GM12892 (cell line): Measurements from ENCODE around the gene USHBP1.

Experiments used
- POLR2A ChIP-seq: IDR thresholded peaks from 2 replicates; pipeline ENCODE4 v1.6.1; 2011; ENCODE audit warnings: low read depth, low read length, control low read depth
- POLR2AphosphoS5 ChIP-seq: IDR thresholded peaks from 2 replicates; pipeline ENCODE4 v1.6.1; 2011; ENCODE audit warnings: low read depth, low read length, control low read depth
- TAF1 ChIP-seq: IDR thresholded peaks from 2 replicates; pipeline ENCODE4 v1.6.1; 2011; ENCODE audit warnings: low read depth, mild to moderate bottlenecking, control low read depth, low read length, borderline replicate concordance

- no peak for TF ChIP-seq POLR2AphosphoS5
- no peak for TF ChIP-seq POLR2A
- no peak for TF ChIP-seq TAF1
These were observed 17.7 kb downstream of the USHBP1 start for GRCh38 chr19:17246681-17247425.
